IMR-90 (cell line): Measurements from ENCODE around the gene DIAPH1. TPM values are rescaled to one million over a fixed set of nuclear protein-coding genes. Genes with fewer than 3 reads are reported as not detected.

ENCODE experiments used
- ATAC-seq: fragments of 200-7000 bp; cut with Tn5 transposase; 2 replicates; pipeline ENCODE4 v1.9.1; 2020; ENCODE audit warnings: low read depth, mild to moderate bottlenecking, moderate library complexity
- BruUV-seq: library from RNA; stranded (reverse); fragments of 400-500 nt; replicated peaks from 2 replicates; lab custom pipeline; 2021; lab: Mats Ljungman, UMichigan
- CTCF ChIA-PET: fragments of 300-600 bp; formaldehyde crosslinking; extraction: SDS; loops from one replicate; lab custom pipeline; 2021; ENCODE audit warnings: antibody characterized with exemption; lab: Yijun Ruan, JAX
- POLR2A ChIA-PET: fragments of 300-600 bp; sonication (Branson Sonifier 250); formaldehyde crosslinking; loops from one replicate; lab custom pipeline; 2022; ENCODE audit warnings: antibody characterized with exemption; ENCODE audit not compliant: unreplicated experiment; lab: Charles Lee
- DNase-seq: peaks from one replicate; pipeline ENCODE4 v3.0.0; 2013
- H2AFZ ChIP-seq: replicated peaks from 2 replicates; pipeline ENCODE3; 2013; ENCODE audit warnings: low read length, mild to moderate bottlenecking; ENCODE audit not compliant: poor library complexity
- H2AK5ac ChIP-seq: 2 replicates; pipeline ENCODE4 v1.6.1; 2013; ENCODE audit warnings: low read depth, low read length, inconsistent platforms
- H2AK9ac ChIP-seq: replicated peaks from 2 replicates; pipeline ENCODE3; 2013; ENCODE audit warnings: mild to moderate bottlenecking, low read depth, low read length, moderate library complexity; ENCODE audit not compliant: poor library complexity
- H2BK120ac ChIP-seq: 2 replicates; pipeline ENCODE4 v1.6.1; 2013; ENCODE audit warnings: low read depth, low read length, inconsistent platforms
- H2BK15ac ChIP-seq: 3 replicates; pipeline ENCODE4 v1.6.1; 2013; ENCODE audit warnings: low read depth, low read length, inconsistent platforms
- H2BK20ac ChIP-seq: 2 replicates; pipeline ENCODE4 v1.6.1; 2013; ENCODE audit warnings: low read depth, mild to moderate bottlenecking, inconsistent platforms, low read length, moderate library complexity
- H2BK5ac ChIP-seq: 2 replicates; pipeline ENCODE4 v1.6.1; 2013; ENCODE audit warnings: mild to moderate bottlenecking, low read depth, low read length, inconsistent platforms; ENCODE audit not compliant: poor library complexity, severe bottlenecking
- H3K14ac ChIP-seq: replicated peaks from 2 replicates; pipeline ENCODE4 v1.6.1; 2013; ENCODE audit warnings: low read depth, low read length, inconsistent platforms
- H3K18ac ChIP-seq: 2 replicates; pipeline ENCODE4 v1.6.1; 2013; ENCODE audit warnings: low read depth, low read length, control low read depth
- H3K23ac ChIP-seq: 2 replicates; pipeline ENCODE4 v1.6.1; 2013; ENCODE audit warnings: low read depth, low read length, inconsistent platforms
- H3K27ac ChIP-seq: 2 replicates; pipeline ENCODE4 v1.5.1; 2013; ENCODE audit warnings: mild to moderate bottlenecking, control low read depth, low read length; ENCODE audit not compliant: insufficient read depth
- H3K27me3 ChIP-seq: 2 replicates; pipeline ENCODE4 v1.6.1; 2013; ENCODE audit warnings: low read length; ENCODE audit not compliant: control insufficient read depth, insufficient read depth
- H3K36me3 ChIP-seq: 2 replicates; pipeline ENCODE4 v1.6.1; 2013; ENCODE audit warnings: low read length, mixed read lengths; ENCODE audit not compliant: control insufficient read depth, insufficient read depth
- H3K4ac ChIP-seq: 2 replicates; pipeline ENCODE4 v1.6.1; 2013; ENCODE audit warnings: low read depth, low read length, inconsistent platforms
- H3K4me1 ChIP-seq: 2 replicates; pipeline ENCODE4 v1.6.1; 2013; ENCODE audit warnings: low read length, mixed read lengths; ENCODE audit not compliant: control insufficient read depth, insufficient read depth
- H3K4me2 ChIP-seq: 2 replicates; pipeline ENCODE4 v1.6.1; 2013; ENCODE audit warnings: low read depth, mild to moderate bottlenecking, control low read depth, low read length, moderate library complexity
- H3K4me3 ChIP-seq: 2 replicates; pipeline ENCODE4 v1.5.1; 2013; ENCODE audit warnings: low read depth, mild to moderate bottlenecking, control low read depth, low read length, moderate library complexity; ENCODE audit not compliant: insufficient read depth
- H3K56ac ChIP-seq: 2 replicates; pipeline ENCODE4 v1.6.1; 2013; ENCODE audit warnings: low read length, inconsistent platforms; ENCODE audit not compliant: insufficient read depth; ENCODE audit errors: extremely low read depth
- H3K79me1 ChIP-seq, 2 experiments: 2 replicates each; pipeline ENCODE4 v1.6.1; 2013; ENCODE audit warnings: low read length in 2 of 2, inconsistent platforms in 1 of 2, low read depth in 1 of 2
- H3K9ac ChIP-seq: 2 replicates; pipeline ENCODE4 v1.6.1; 2013; ENCODE audit warnings: low read depth, low read length, control low read depth
- H3K9me1 ChIP-seq: 2 replicates; pipeline ENCODE4 v1.6.1; 2013; ENCODE audit warnings: low read length, inconsistent platforms; ENCODE audit not compliant: insufficient read depth
- H3K9me3 ChIP-seq: 2 replicates; pipeline ENCODE4 v1.6.1; 2013; ENCODE audit warnings: low read length; ENCODE audit not compliant: control insufficient read depth, insufficient read depth
- H4K20me1 ChIP-seq: 2 replicates; pipeline ENCODE4 v1.6.1; 2013; ENCODE audit warnings: low read length, inconsistent platforms; ENCODE audit not compliant: insufficient read depth
- H4K5ac ChIP-seq: 2 replicates; pipeline ENCODE4 v1.6.1; 2013; ENCODE audit warnings: mild to moderate bottlenecking, low read depth, low read length, control low read depth
- H4K8ac ChIP-seq, 2 experiments: 2 replicates each; pipeline ENCODE4 v1.6.1; 2013; ENCODE audit warnings: low read depth in 2 of 2, low read length in 2 of 2, control low read depth in 1 of 2, inconsistent platforms in 1 of 2
- H4K91ac ChIP-seq: 2 replicates; pipeline ENCODE4 v1.6.1; 2013; ENCODE audit warnings: low read depth, low read length, inconsistent platforms; ENCODE audit not compliant: insufficient read depth
- ELK1 ChIP-seq: fragments of 150-350 bp; IDR thresholded peaks from 2 replicates; pipeline ENCODE4 v1.6.1; 2016; ENCODE audit warnings: low read depth, mild to moderate bottlenecking, low read length, moderate library complexity, borderline replicate concordance
- FOS ChIP-seq: fragments of 150-350 bp; IDR thresholded peaks from 2 replicates; pipeline ENCODE4 v1.6.1; 2016; ENCODE audit warnings: low read depth, low read length
- NFE2L2 ChIP-seq: fragments of 150-350 bp; IDR thresholded peaks from 2 replicates; pipeline ENCODE4 v1.6.1; 2016; ENCODE audit warnings: low read depth, mild to moderate bottlenecking, low read length
- SMC3 ChIP-seq: fragments of 150-350 bp; IDR thresholded peaks from 2 replicates; pipeline ENCODE4 v1.6.1; 2016; ENCODE audit warnings: low read depth, mild to moderate bottlenecking, antibody characterized with exemption, low read length, moderate library complexity
- USF2 ChIP-seq: fragments of 150-350 bp; IDR thresholded peaks from 2 replicates; pipeline ENCODE4 v1.6.1; 2017; ENCODE audit warnings: mild to moderate bottlenecking, antibody characterized with exemption, low read length, low read depth
- WGBS, 2 experiments: methylation state at CpG; one replicate each; pipeline versions ENCODE4 v1.1.5 to v1.1.7; 2013; ENCODE audit warnings: missing lambda C conversion rate in 2 of 2; ENCODE audit not compliant: insufficient read length in 1 of 2; ENCODE audit errors: extremely low coverage in 2 of 2; 5-methylcytosine and 5-hydroxymethylcytosine counted together
- dilution Hi-C: fragments of 300-500 bp; cut with HindIII; formaldehyde crosslinking; loops from one replicate; pipeline ENCODE4 v1.14.3; 2018; ENCODE audit warnings: low sequenced_read_pairs; ENCODE audit not compliant: unreplicated experiment
- in situ Hi-C: fragments of 300-500 bp; cut with MboI; formaldehyde crosslinking; loops from 3 replicates; pipeline ENCODE4 v1.14.3; 2019; ENCODE audit warnings: low sequenced_read_pairs, inconsistent platforms, mixed read lengths
- intact Hi-C: fragments of 100-400 bp; cut with micrococcal nuclease; formaldehyde crosslinking; loops from 2 replicates; pipeline ENCODE4 v1.10.0; 2022
- polyA plus RNA-seq, 3 experiments: library from polyadenylated mRNA; depleted of rRNA; stranded (reverse); fragments of >200 nt; gene quantifications; 2 replicates each; pipeline ENCODE4 v1.2.3, GENCODE V29; 2012; ENCODE audit warnings: low replicate concordance in 1 of 3
- total RNA-seq: library from RNA; depleted of rRNA; stranded (reverse); fragments of >200 nt; gene quantifications from 2 replicates; pipeline ENCODE4 v1.2.3, GENCODE V29; 2012

DIAPH1 gene
- total and polyA plus RNA-seq, 2 of the 4 experiments (the other 2 are of a cell fraction) = 12.0 to 37.4 TPM

- in situ Hi-C loops = no loop called here
- Histone ChIP-seq H2BK5ac (no peak overlapping the region), H3K9ac (no peak overlapping the region), H3K27me3 (no peaks in the 10 kb centered on the region), H3K4ac (no peak overlapping the region), H3K9me1 (peaks cover 8% of the 10 kb centered on the region), H4K20me1 (no peaks in the 10 kb centered on the region), H3K23ac (no peak overlapping the region), H3K4me3 (no peak overlapping the region), H2AFZ (no peak overlapping the region), H3K14ac (no peak overlapping the region), H2BK15ac (no peak overlapping the region), H3K79me1 (peaks cover 0 to 27% of the 10 kb centered on the region in 2 experiments; a peak in 3 of 4 replicates), H2AK9ac (no peak overlapping the region), H2BK120ac (no peak overlapping the region), H3K4me1 (peaks cover 30% of the 10 kb centered on the region), H2BK20ac (no peak overlapping the region), H4K91ac (no peak overlapping the region), H3K9me3 (no peaks in the 10 kb centered on the region), H3K36me3 (no peaks in the 10 kb centered on the region; the same call in none of the 2 replicates), H3K18ac (no peak overlapping the region), H2AK5ac (no peak overlapping the region), H4K8ac (no peak overlapping the region), H3K56ac (no peak overlapping the region), H3K4me2 (no peak overlapping the region), H3K27ac (peak overlapping the region; percentile 32; the same call in 1 of the 2 replicates), H4K5ac (no peak overlapping the region)
- ChIA-PET CTCF (interaction anchor here (0.6 to 1.9 kb wide), 3 partner anchors 16 to 115 kb away, joined by 3 to 8 read pairs (median 5); partner anchors contain the start of gene PCDHGA10), POLR2A (interaction anchor here (1.7 kb wide), 1 partner anchor 30 kb away, joined by 10 read pairs; no protein-coding TSS in a partner anchor)
- DNase-seq (no peak), ATAC-seq (no peak)
- dilution Hi-C loops = no loop called here
- TF ChIP-seq NFE2L2 (no peak), USF2 (no peak), SMC3 (no peak), FOS (no peak), ELK1 (no peak)
- no CpG with 5 or more reads among the region's 1 CpG for WGBS, 2 experiments
- intact Hi-C loops = no loop called here
- no TSS peak for BruUV-seq
These were observed 91.4 kb downstream of the DIAPH1 start for GRCh38 chr5:141527426-141527825.
